GM19351 (cell line): ENCODE data around the gene TRMT11.
"Not testable (repeated sequence)": the region's sequence is repeated elsewhere in the genome, so short reads cannot be mapped to it uniquely, and the experiment has no call there.

Experiments used
- ATAC-seq: cut with Tn5 transposase; IDR thresholded peaks from one replicate; pipeline ENCODE4 v1.9.1; 2021; ENCODE audit warnings: mild to moderate bottlenecking, moderate library complexity; ENCODE audit not compliant: unreplicated experiment

The TRMT11 gene

GRCh38 chr6:125986301-125987025 lies at the start of gene TRMT11:
Gene TRMT11 (plus strand): TSS chr6:125986540. CDS start chr6:125986551, 11 bp downstream.
- peak; percentile 90 for ATAC-seq

- no peak for ATAC-seq
These were observed 47.3 kb upstream of the TRMT11 start for GRCh38 chr6:125939026-125939425.

GRCh38 chr6:125939791-125940190 lies 46.5 kb upstream of the TRMT11 start:
- no peak for ATAC-seq

GRCh38 chr6:125940247-125941041 lies 45.9 kb upstream of the TRMT11 start:
- ATAC-seq, result no peak

GRCh38 chr6:125942672-125943527 lies 43.4 kb upstream of the TRMT11 start:
- ATAC-seq, result no peak

GRCh38 chr6:125943528-125944433 lies 42.6 kb upstream of the TRMT11 start:
- no peak for ATAC-seq

- ATAC-seq, result no peak
These were observed 41.9 kb upstream of the TRMT11 start for GRCh38 chr6:125944434-125944816.

- ATAC-seq, result no peak
These were observed 41.4 kb upstream of the TRMT11 start for GRCh38 chr6:125944896-125945295.

GRCh38 chr6:125945378-125946141 lies 40.8 kb upstream of the TRMT11 start:
- no peak for ATAC-seq

- ATAC-seq, result no peak
These were observed 38.7 kb upstream of the TRMT11 start for GRCh38 chr6:125947615-125948014.

- ATAC-seq, result no peak
These were observed 37.9 kb upstream of the TRMT11 start for GRCh38 chr6:125948455-125948854.

- no peak for ATAC-seq
These were observed 37.3 kb upstream of the TRMT11 start for GRCh38 chr6:125949069-125949468.

- ATAC-seq, result no peak
These were observed 36.0 kb upstream of the TRMT11 start for GRCh38 chr6:125950293-125950692.

- not testable (repeated sequence) for ATAC-seq
These were observed 35.6 kb upstream of the TRMT11 start for GRCh38 chr6:125950716-125951115.

GRCh38 chr6:125951323-125951722 lies 35.0 kb upstream of the TRMT11 start:
- no peak for ATAC-seq

GRCh38 chr6:125952764-125953501 lies 33.4 kb upstream of the TRMT11 start:
- ATAC-seq, result no peak

GRCh38 chr6:125953502-125953875 lies 32.9 kb upstream of the TRMT11 start:
- no peak for ATAC-seq

GRCh38 chr6:125954735-125955339 lies 31.5 kb upstream of the TRMT11 start:
- no peak for ATAC-seq
